ENCODE measurements around the gene SNX7. TPM values are rescaled to one million over a fixed set of nuclear protein-coding genes. Genes with fewer than 3 reads are reported as not detected.

Gene SNX7
- total and polyA plus RNA-seq, 4 experiments from 2014 or later = 0.35 to 0.83 (median 0.52) TPM

DNA sequence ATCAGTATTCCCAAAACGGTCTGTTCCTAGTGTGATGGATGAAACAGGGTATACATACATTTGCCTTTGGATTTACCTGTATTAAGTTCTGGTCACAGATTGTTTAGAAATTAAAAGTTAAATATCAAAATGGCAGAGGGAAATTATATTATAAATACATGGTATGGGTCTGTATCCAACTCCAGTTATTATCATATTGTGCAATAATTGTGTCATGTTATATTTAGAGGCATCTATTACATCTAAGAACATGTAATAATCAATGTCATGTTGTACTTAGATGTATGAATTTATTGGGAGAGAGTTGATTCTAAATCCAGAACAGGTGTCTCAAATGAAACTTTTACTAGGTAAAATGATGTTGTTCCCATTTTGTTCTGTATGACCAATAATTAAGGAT, 79.6 kb downstream of the SNX7 start:
- no peaks in the 10 kb centered on the region for H3K4me1 ChIP-seq (ENCODE audit: insufficient read depth, low read length)
- H3K27me3 ChIP-seq (ENCODE audit: insufficient read depth, low read length) = no peaks in the 10 kb centered on the region
- no peaks in the 10 kb centered on the region for H3K9me3 ChIP-seq (ENCODE audit: control insufficient read depth in 1 of 2, low read length in 2 of 2)
- H3K4me3 ChIP-seq (ENCODE audit: low read length in 2 of 2) = no peak overlapping the region
- no peak overlapping the region for H3K27ac Mint-ChIP-seq
- CTCF ChIA-PET (ENCODE audit: partially characterized antibody) = no interaction called here
- no peaks in the 10 kb centered on the region for H3K4me1 Mint-ChIP-seq
- DNase-seq = no peak
- H3K4me3 Mint-ChIP-seq = no peak overlapping the region
- POLR2A ChIA-PET (ENCODE audit: partially characterized antibody) = no interaction called here
- H3K36me3 ChIP-seq (ENCODE audit: insufficient read depth, low read length) = no peaks in the 10 kb centered on the region
- intact Hi-C loops (cut with micrococcal nuclease) = no loop called here
- peaks cover 0 to 1% (median 0%) of the 10 kb centered on the region in 8 donors for H3K9me3 Mint-ChIP-seq
- no peaks in the 10 kb centered on the region for H3K36me3 Mint-ChIP-seq
- no peak overlapping the region for H3K27ac ChIP-seq (ENCODE audit: low read depth, low read length)
- peaks cover 10 to 13% of the 10 kb centered on the region in 2 donors for H3K27me3 Mint-ChIP-seq

DNA sequence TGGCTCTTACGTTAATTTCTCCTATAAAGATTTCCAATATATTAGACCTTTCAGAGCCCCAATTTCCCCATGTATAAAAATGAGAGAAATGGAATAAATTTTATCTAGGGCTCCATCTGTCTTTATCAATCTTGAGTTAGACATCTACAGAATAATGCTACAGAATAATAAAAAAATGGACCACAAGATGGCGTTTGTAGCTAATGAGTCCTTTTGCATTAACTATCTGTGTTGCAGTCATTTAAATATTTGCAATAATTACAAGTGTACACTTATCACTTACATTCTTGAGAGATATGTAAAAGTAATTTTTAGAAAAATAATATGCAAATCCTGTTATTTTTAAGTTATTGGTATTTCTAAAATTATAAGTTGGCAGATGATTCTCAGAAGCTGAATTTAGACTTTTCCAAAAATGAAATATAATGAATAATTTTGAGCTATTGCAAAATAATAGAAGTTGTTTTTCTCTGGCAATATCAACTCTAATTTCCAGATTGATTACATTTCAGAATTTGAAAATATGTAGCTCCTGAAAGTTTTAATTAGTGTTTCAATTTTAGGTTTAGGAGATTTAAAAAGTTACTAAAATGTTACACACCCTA, 87.7 kb downstream of the SNX7 start:
- intact Hi-C loops (cut with micrococcal nuclease) = loop anchor here (1.0 kb wide), 5 partner anchors 45 to 958 kb away; no protein-coding TSS in a partner anchor
- Histone ChIP-seq H3K36me3 (ENCODE audit: insufficient read depth, low read length) (no peaks in the 10 kb centered on the region), H3K27me3 (ENCODE audit: insufficient read depth, low read length) (no peaks in the 10 kb centered on the region), H3K4me1 (ENCODE audit: insufficient read depth, low read length) (no peaks in the 10 kb centered on the region), H3K9me3 (ENCODE audit: control insufficient read depth in 1 of 2, low read length in 2 of 2) (no peaks in the 10 kb centered on the region), H3K4me3 (ENCODE audit: low read length in 2 of 2) (no peak overlapping the region), H3K27ac (ENCODE audit: low read depth, low read length) (no peak overlapping the region)
- CTCF ChIA-PET (ENCODE audit: partially characterized antibody) = interaction anchor here (0.8 to 5.0 kb wide), 12 partner anchors 11 to 956 kb away, joined by 3 to 42 read pairs (median 4); no protein-coding TSS in a partner anchor
- Mint-ChIP-seq H3K27ac (no peak overlapping the region), H3K36me3 (no peaks in the 10 kb centered on the region), H3K9me3 (no peaks in the 10 kb centered on the region), H3K27me3 (peaks cover 0 to under 1% of the 10 kb centered on the region in 2 donors), H3K4me1 (no peaks in the 10 kb centered on the region), H3K4me3 (no peak overlapping the region)
- peak in 4 of 5 donors; percentile 2 to 25 (median 22) for DNase-seq
- POLR2A ChIA-PET (ENCODE audit: partially characterized antibody) = interaction anchor here (1.2 kb wide), 1 partner anchor 122 kb away, joined by 3 read pairs; no protein-coding TSS in a partner anchor

DNA sequence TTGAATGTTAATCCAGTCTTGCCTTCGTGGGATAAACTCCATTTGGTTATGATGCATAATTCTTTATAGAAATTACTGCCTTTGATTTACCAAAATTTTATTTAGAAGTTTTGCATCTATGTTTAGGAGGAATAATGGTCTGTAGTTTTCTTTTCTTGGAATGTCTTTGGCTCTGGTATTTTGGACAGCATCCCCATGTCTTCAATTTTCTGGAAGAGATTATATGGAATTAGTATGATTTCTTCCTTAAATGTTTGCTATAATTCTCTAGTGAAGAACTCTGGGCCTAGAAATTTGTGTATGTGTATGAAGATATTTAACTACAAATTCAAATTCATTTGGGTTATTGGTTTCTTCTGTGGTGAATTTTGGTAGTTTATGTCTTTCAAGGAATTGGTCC, 92.7 kb downstream of the SNX7 start:
- H3K27ac ChIP-seq (ENCODE audit: low read depth, low read length) = no peak overlapping the region
- DNase-seq = no peak
- no peaks in the 10 kb centered on the region for H3K27me3 ChIP-seq (ENCODE audit: insufficient read depth, low read length)
- no peaks in the 10 kb centered on the region for H3K4me1 ChIP-seq (ENCODE audit: insufficient read depth, low read length)
- Mint-ChIP-seq H3K9me3 (no peaks in the 10 kb centered on the region), H3K4me3 (no peak overlapping the region), H3K27ac (no peak overlapping the region), H3K27me3 (peaks cover 0 to 2% of the 10 kb centered on the region in 2 donors), H3K4me1 (no peaks in the 10 kb centered on the region), H3K36me3 (no peaks in the 10 kb centered on the region)
- CTCF ChIA-PET (ENCODE audit: partially characterized antibody) = no interaction called here
- no peak overlapping the region for H3K4me3 ChIP-seq (ENCODE audit: low read length in 2 of 2)
- POLR2A ChIA-PET (ENCODE audit: partially characterized antibody) = no interaction called here
- no peaks in the 10 kb centered on the region for H3K9me3 ChIP-seq (ENCODE audit: control insufficient read depth in 1 of 2, low read length in 2 of 2)
- H3K36me3 ChIP-seq (ENCODE audit: insufficient read depth, low read length) = no peaks in the 10 kb centered on the region
- intact Hi-C loops (cut with micrococcal nuclease) = no loop called here

DNA sequence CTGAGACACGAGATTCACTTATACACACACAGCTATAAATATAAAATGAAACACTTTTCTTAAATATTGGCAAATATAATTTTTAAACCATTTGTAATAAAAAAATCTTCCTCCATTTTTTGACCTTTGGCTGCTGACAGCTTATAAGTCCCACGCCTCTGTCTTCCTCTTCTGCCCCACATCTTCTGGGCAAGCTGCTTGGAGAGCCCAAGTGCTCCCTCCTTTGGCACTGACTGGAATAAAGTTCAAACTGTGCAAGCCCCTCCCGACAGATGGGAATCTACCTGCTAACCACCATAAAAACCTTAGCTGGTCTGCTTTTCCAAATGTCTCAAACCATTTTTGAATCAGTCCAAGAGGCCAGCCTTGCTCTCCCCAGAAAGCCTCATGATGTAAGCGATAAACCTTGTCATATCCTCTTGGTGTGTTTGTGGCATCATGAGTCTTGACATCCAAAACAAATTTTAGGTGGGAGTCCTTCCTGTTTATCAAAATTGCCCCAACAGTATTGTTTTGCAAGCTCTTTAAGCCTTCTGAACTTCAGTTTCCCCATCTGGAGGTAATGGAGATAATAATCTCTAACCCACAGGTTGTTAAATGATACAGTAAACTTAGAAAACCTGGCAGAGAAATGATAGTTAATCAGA, 99.8 kb downstream of the SNX7 start:
- Mint-ChIP-seq H3K9me3 (no peaks in the 10 kb centered on the region), H3K36me3 (no peaks in the 10 kb centered on the region), H3K27ac (peak overlapping the region in 1 of 7 donors; percentile 72), H3K4me1 (peaks cover 3 to 8% (median 5%) of the 10 kb centered on the region in 4 donors), H3K4me3 (no peak overlapping the region), H3K27me3 (peaks cover 0 to 3% of the 10 kb centered on the region in 2 donors)
- Histone ChIP-seq H3K36me3 (ENCODE audit: insufficient read depth, low read length) (no peaks in the 10 kb centered on the region), H3K4me3 (ENCODE audit: low read length in 2 of 2) (no peak overlapping the region), H3K4me1 (ENCODE audit: insufficient read depth, low read length) (no peaks in the 10 kb centered on the region), H3K27me3 (ENCODE audit: insufficient read depth, low read length) (no peaks in the 10 kb centered on the region), H3K27ac (ENCODE audit: low read depth, low read length) (no peak overlapping the region), H3K9me3 (ENCODE audit: control insufficient read depth in 1 of 2, low read length in 2 of 2) (no peaks in the 10 kb centered on the region)
- no peak for DNase-seq
- ChIA-PET CTCF (ENCODE audit: partially characterized antibody) (interaction anchor here (1.6 to 2.2 kb wide), 2 partner anchors 11 to 20 kb away, joined by 4 to 10 read pairs; no protein-coding TSS in a partner anchor), POLR2A (ENCODE audit: partially characterized antibody) (interaction anchor here (0.6 kb wide), 1 partner anchor 38 kb away, joined by 3 read pairs; no protein-coding TSS in a partner anchor)
- intact Hi-C loops (cut with micrococcal nuclease) = no loop called here

DNA sequence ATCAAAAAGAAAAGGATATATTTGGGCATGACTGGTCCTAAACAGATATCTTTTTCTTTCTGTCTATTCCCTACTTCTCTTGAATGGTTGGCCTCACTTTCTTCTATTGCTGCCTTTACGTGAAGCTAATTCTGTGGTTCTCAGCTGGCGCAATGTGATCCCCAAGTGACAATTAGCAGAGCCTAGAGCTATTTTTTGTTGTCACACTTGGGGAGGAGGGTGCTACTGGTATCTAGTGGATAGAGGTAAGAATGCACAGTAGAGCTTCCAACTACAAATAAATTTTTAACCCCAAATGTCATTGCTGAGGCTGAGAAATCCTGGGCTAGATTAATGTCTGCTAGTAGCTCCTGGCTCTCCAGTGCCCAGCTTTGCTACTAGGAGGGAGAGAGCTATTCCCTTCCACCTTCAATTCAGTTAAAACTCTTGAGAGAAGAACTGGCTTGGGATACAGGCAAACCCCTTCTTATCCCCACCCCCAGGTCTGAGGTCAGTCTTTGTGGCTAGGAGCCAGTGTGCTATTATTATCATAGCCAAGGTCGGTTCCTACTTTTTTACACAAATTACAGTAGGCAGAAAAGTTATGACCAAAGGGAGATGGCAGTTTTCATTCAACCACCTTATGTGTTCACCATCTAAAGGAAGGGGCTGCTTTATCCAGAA, 102.1 kb downstream of the SNX7 start:
- Mint-ChIP-seq H3K9me3 (no peaks in the 10 kb centered on the region), H3K27ac (no peak overlapping the region), H3K4me1 (peaks cover 3 to 8% (median 6%) of the 10 kb centered on the region in 4 donors), H3K4me3 (no peak overlapping the region), H3K36me3 (no peaks in the 10 kb centered on the region), H3K27me3 (peaks cover 0 to 3% of the 10 kb centered on the region in 2 donors)
- Histone ChIP-seq H3K27me3 (ENCODE audit: insufficient read depth, low read length) (no peaks in the 10 kb centered on the region), H3K4me1 (ENCODE audit: insufficient read depth, low read length) (no peaks in the 10 kb centered on the region), H3K36me3 (ENCODE audit: insufficient read depth, low read length) (no peaks in the 10 kb centered on the region), H3K9me3 (ENCODE audit: control insufficient read depth in 1 of 2, low read length in 2 of 2) (no peaks in the 10 kb centered on the region), H3K27ac (ENCODE audit: low read depth, low read length) (no peak overlapping the region), H3K4me3 (ENCODE audit: low read length in 2 of 2) (no peak overlapping the region)
- intact Hi-C loops (cut with micrococcal nuclease) = no loop called here
- CTCF ChIA-PET (ENCODE audit: partially characterized antibody) = no interaction called here
- POLR2A ChIA-PET (ENCODE audit: partially characterized antibody) = no interaction called here
- no peak for DNase-seq

DNA sequence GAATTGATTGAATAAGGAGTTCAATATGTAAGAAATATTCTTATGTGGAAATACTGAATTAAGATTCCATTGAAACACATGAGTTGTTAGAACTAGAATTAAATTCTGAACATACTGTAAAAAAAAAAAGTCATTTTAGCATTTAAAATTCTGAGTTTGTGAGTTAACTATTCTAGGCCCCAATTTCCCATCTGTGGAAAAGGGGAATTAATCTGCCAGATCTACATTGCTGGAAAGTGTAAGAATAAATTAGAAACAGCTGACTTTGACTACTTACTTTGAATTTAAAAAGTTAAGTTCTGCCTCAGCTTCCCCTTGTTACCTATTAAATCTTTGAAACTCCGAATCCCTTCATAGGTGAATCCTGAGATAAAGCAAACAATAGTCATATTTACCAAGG, 103.0 kb downstream of the SNX7 start:
- Mint-ChIP-seq H3K36me3 (no peaks in the 10 kb centered on the region), H3K27me3 (peaks cover 0 to 1% of the 10 kb centered on the region in 2 donors), H3K9me3 (no peaks in the 10 kb centered on the region), H3K27ac (no peak overlapping the region), H3K4me1 (peaks cover 3 to 8% (median 6%) of the 10 kb centered on the region in 4 donors), H3K4me3 (no peak overlapping the region)
- no peak for DNase-seq
- no peak overlapping the region for H3K4me3 ChIP-seq (ENCODE audit: low read length in 2 of 2)
- no peaks in the 10 kb centered on the region for H3K4me1 ChIP-seq (ENCODE audit: insufficient read depth, low read length)
- no peak overlapping the region for H3K27ac ChIP-seq (ENCODE audit: low read depth, low read length)
- H3K9me3 ChIP-seq (ENCODE audit: control insufficient read depth in 1 of 2, low read length in 2 of 2) = no peaks in the 10 kb centered on the region
- ChIA-PET POLR2A (ENCODE audit: partially characterized antibody) (no interaction called here), CTCF (ENCODE audit: partially characterized antibody) (no interaction called here)
- intact Hi-C loops (cut with micrococcal nuclease) = no loop called here
- H3K27me3 ChIP-seq (ENCODE audit: insufficient read depth, low read length) = no peaks in the 10 kb centered on the region
- no peaks in the 10 kb centered on the region for H3K36me3 ChIP-seq (ENCODE audit: insufficient read depth, low read length)

DNA sequence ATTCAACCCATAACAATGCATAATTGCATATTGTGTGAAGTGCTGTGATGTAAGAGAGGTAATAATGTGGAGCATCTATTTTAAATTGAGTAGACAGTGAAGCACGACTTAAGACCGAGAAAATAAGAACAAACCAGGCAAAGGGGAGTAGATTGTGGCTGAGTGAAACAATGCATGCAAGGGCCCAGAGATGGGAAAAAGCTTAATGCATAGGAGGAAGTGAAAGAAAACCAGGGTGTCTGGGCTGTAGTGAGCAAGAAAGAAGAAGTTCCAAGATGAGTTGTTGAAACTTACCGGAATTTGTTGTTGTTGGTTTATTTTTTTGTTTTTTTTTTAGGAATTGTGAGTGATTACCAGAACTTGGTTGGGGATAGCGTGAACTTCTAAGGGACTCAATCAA, 104.7 kb downstream of the SNX7 start:
- Histone ChIP-seq H3K27ac (ENCODE audit: low read depth, low read length) (no peak overlapping the region), H3K9me3 (ENCODE audit: control insufficient read depth in 1 of 2, low read length in 2 of 2) (no peaks in the 10 kb centered on the region), H3K4me1 (ENCODE audit: insufficient read depth, low read length) (no peaks in the 10 kb centered on the region), H3K27me3 (ENCODE audit: insufficient read depth, low read length) (no peaks in the 10 kb centered on the region), H3K36me3 (ENCODE audit: insufficient read depth, low read length) (no peaks in the 10 kb centered on the region), H3K4me3 (ENCODE audit: low read length in 2 of 2) (no peak overlapping the region)
- Mint-ChIP-seq H3K27me3 (peaks cover 0 to 7% of the 10 kb centered on the region in 2 donors), H3K27ac (no peak overlapping the region), H3K4me3 (no peak overlapping the region), H3K36me3 (no peaks in the 10 kb centered on the region), H3K9me3 (no peaks in the 10 kb centered on the region), H3K4me1 (peaks cover 3 to 8% (median 6%) of the 10 kb centered on the region in 4 donors)
- intact Hi-C loops (cut with micrococcal nuclease) = no loop called here
- ChIA-PET POLR2A (ENCODE audit: partially characterized antibody) (no interaction called here), CTCF (ENCODE audit: partially characterized antibody) (interaction anchor here (1.1 to 1.2 kb wide), 2 partner anchors 9 to 27 kb away, joined by 3 read pairs; no protein-coding TSS in a partner anchor)
- no peak for DNase-seq
